Gastroesophageal sphincter (tissue), 3 donors: ENCODE measurements around the gene SLIT3.

Experiments
- POLR2A ChIP-seq, 2 donors: fragments of 450-650 bp; IDR thresholded peaks; one replicate each; pipeline ENCODE4 v1.6.1; 2017; ENCODE audit warnings: antibody characterized with exemption in 2 of 2, mild to moderate bottlenecking in 2 of 2, moderate library complexity in 1 of 2
- TF ChIP-seq, protein P1 (sequence below), 4 experiments: fragments of 200-600 bp in 2 of 4; fragments of 450-650 bp in 2 of 4; sonication (generic) in 1 of 4; IDR thresholded peaks; one replicate each; pipeline ENCODE4 v1.5.1; 2017 to 2019; ENCODE audit warnings: antibody characterized with exemption in 4 of 4, mild to moderate bottlenecking in 2 of 4, moderate library complexity in 2 of 4

DNA sequence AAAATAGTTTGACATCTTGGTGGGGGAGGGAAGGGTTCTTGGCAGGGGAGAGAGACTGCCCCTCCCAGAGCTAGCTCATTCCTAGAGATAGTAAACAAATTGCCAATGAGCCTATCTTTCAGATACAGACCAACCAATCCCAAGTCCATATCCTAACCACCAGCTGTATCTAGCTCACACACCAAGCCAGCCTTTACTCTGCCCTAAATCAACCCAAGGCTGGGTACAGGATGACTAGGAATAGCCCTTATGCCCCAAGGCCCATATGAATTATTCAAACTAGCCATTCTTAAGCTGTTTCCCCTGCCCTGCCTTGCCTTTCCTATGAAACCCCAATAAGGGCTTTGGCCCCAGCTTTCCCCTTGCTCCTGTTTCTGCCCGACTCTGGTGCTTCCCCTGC, 440.4 kb downstream of the SLIT3 start:
- TF ChIP-seq POLR2A (IDR thresholded peaks at IDR 0.05): no peak
- TF ChIP-seq, protein P1, sequence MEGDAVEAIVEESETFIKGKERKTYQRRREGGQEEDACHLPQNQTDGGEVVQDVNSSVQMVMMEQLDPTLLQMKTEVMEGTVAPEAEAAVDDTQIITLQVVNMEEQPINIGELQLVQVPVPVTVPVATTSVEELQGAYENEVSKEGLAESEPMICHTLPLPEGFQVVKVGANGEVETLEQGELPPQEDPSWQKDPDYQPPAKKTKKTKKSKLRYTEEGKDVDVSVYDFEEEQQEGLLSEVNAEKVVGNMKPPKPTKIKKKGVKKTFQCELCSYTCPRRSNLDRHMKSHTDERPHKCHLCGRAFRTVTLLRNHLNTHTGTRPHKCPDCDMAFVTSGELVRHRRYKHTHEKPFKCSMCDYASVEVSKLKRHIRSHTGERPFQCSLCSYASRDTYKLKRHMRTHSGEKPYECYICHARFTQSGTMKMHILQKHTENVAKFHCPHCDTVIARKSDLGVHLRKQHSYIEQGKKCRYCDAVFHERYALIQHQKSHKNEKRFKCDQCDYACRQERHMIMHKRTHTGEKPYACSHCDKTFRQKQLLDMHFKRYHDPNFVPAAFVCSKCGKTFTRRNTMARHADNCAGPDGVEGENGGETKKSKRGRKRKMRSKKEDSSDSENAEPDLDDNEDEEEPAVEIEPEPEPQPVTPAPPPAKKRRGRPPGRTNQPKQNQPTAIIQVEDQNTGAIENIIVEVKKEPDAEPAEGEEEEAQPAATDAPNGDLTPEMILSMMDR (IDR thresholded peaks at IDR 0.05): no peak
